IMR-90 (cell line): ENCODE results near the gene MAML3. TPM values are rescaled to one million over a fixed set of nuclear protein-coding genes. Genes with fewer than 3 reads are reported as not detected.

Experiments used
- ATAC-seq: fragments of 200-7000 bp; cut with Tn5 transposase; 2 replicates; pipeline ENCODE4 v1.9.1; 2020; ENCODE audit warnings: low read depth, mild to moderate bottlenecking, moderate library complexity
- BruUV-seq: library from RNA; stranded (reverse); fragments of 400-500 nt; replicated peaks from 2 replicates; lab custom pipeline; 2021; lab: Mats Ljungman, UMichigan
- CTCF ChIA-PET: fragments of 300-600 bp; formaldehyde crosslinking; extraction: SDS; loops from one replicate; lab custom pipeline; 2021; ENCODE audit warnings: antibody characterized with exemption; lab: Yijun Ruan, JAX
- POLR2A ChIA-PET: fragments of 300-600 bp; sonication (Branson Sonifier 250); formaldehyde crosslinking; loops from one replicate; lab custom pipeline; 2022; ENCODE audit warnings: antibody characterized with exemption; ENCODE audit not compliant: unreplicated experiment; lab: Charles Lee
- DNase-seq: peaks from one replicate; pipeline ENCODE4 v3.0.0; 2013
- H2AFZ ChIP-seq: replicated peaks from 2 replicates; pipeline ENCODE3; 2013; ENCODE audit warnings: low read length, mild to moderate bottlenecking; ENCODE audit not compliant: poor library complexity
- H2AK5ac ChIP-seq: 2 replicates; pipeline ENCODE4 v1.6.1; 2013; ENCODE audit warnings: low read depth, low read length, inconsistent platforms
- H2AK9ac ChIP-seq: replicated peaks from 2 replicates; pipeline ENCODE3; 2013; ENCODE audit warnings: mild to moderate bottlenecking, low read depth, low read length, moderate library complexity; ENCODE audit not compliant: poor library complexity
- H2BK120ac ChIP-seq: 2 replicates; pipeline ENCODE4 v1.6.1; 2013; ENCODE audit warnings: low read depth, low read length, inconsistent platforms
- H2BK15ac ChIP-seq: 3 replicates; pipeline ENCODE4 v1.6.1; 2013; ENCODE audit warnings: low read depth, low read length, inconsistent platforms
- H2BK20ac ChIP-seq: 2 replicates; pipeline ENCODE4 v1.6.1; 2013; ENCODE audit warnings: low read depth, mild to moderate bottlenecking, inconsistent platforms, low read length, moderate library complexity
- H2BK5ac ChIP-seq: 2 replicates; pipeline ENCODE4 v1.6.1; 2013; ENCODE audit warnings: mild to moderate bottlenecking, low read depth, low read length, inconsistent platforms; ENCODE audit not compliant: poor library complexity, severe bottlenecking
- H3K14ac ChIP-seq: replicated peaks from 2 replicates; pipeline ENCODE4 v1.6.1; 2013; ENCODE audit warnings: low read depth, low read length, inconsistent platforms
- H3K18ac ChIP-seq: 2 replicates; pipeline ENCODE4 v1.6.1; 2013; ENCODE audit warnings: low read depth, low read length, control low read depth
- H3K23ac ChIP-seq: 2 replicates; pipeline ENCODE4 v1.6.1; 2013; ENCODE audit warnings: low read depth, low read length, inconsistent platforms
- H3K27ac ChIP-seq: 2 replicates; pipeline ENCODE4 v1.5.1; 2013; ENCODE audit warnings: mild to moderate bottlenecking, control low read depth, low read length; ENCODE audit not compliant: insufficient read depth
- H3K27me3 ChIP-seq: 2 replicates; pipeline ENCODE4 v1.6.1; 2013; ENCODE audit warnings: low read length; ENCODE audit not compliant: control insufficient read depth, insufficient read depth
- H3K36me3 ChIP-seq: 2 replicates; pipeline ENCODE4 v1.6.1; 2013; ENCODE audit warnings: low read length, mixed read lengths; ENCODE audit not compliant: control insufficient read depth, insufficient read depth
- H3K4ac ChIP-seq: 2 replicates; pipeline ENCODE4 v1.6.1; 2013; ENCODE audit warnings: low read depth, low read length, inconsistent platforms
- H3K4me1 ChIP-seq: 2 replicates; pipeline ENCODE4 v1.6.1; 2013; ENCODE audit warnings: low read length, mixed read lengths; ENCODE audit not compliant: control insufficient read depth, insufficient read depth
- H3K4me2 ChIP-seq: 2 replicates; pipeline ENCODE4 v1.6.1; 2013; ENCODE audit warnings: low read depth, mild to moderate bottlenecking, control low read depth, low read length, moderate library complexity
- H3K4me3 ChIP-seq: 2 replicates; pipeline ENCODE4 v1.5.1; 2013; ENCODE audit warnings: low read depth, mild to moderate bottlenecking, control low read depth, low read length, moderate library complexity; ENCODE audit not compliant: insufficient read depth
- H3K56ac ChIP-seq: 2 replicates; pipeline ENCODE4 v1.6.1; 2013; ENCODE audit warnings: low read length, inconsistent platforms; ENCODE audit not compliant: insufficient read depth; ENCODE audit errors: extremely low read depth
- H3K79me1 ChIP-seq, 2 experiments: 2 replicates each; pipeline ENCODE4 v1.6.1; 2013; ENCODE audit warnings: low read length in 2 of 2, inconsistent platforms in 1 of 2, low read depth in 1 of 2
- H3K9ac ChIP-seq: 2 replicates; pipeline ENCODE4 v1.6.1; 2013; ENCODE audit warnings: low read depth, low read length, control low read depth
- H3K9me1 ChIP-seq: 2 replicates; pipeline ENCODE4 v1.6.1; 2013; ENCODE audit warnings: low read length, inconsistent platforms; ENCODE audit not compliant: insufficient read depth
- H3K9me3 ChIP-seq: 2 replicates; pipeline ENCODE4 v1.6.1; 2013; ENCODE audit warnings: low read length; ENCODE audit not compliant: control insufficient read depth, insufficient read depth
- H4K20me1 ChIP-seq: 2 replicates; pipeline ENCODE4 v1.6.1; 2013; ENCODE audit warnings: low read length, inconsistent platforms; ENCODE audit not compliant: insufficient read depth
- H4K5ac ChIP-seq: 2 replicates; pipeline ENCODE4 v1.6.1; 2013; ENCODE audit warnings: mild to moderate bottlenecking, low read depth, low read length, control low read depth
- H4K8ac ChIP-seq, 2 experiments: 2 replicates each; pipeline ENCODE4 v1.6.1; 2013; ENCODE audit warnings: low read depth in 2 of 2, low read length in 2 of 2, control low read depth in 1 of 2, inconsistent platforms in 1 of 2
- H4K91ac ChIP-seq: 2 replicates; pipeline ENCODE4 v1.6.1; 2013; ENCODE audit warnings: low read depth, low read length, inconsistent platforms; ENCODE audit not compliant: insufficient read depth
- BHLHE40 ChIP-seq: fragments of 150-350 bp; IDR thresholded peaks from 2 replicates; pipeline ENCODE4 v1.6.1; 2016; ENCODE audit warnings: mild to moderate bottlenecking, low read depth, low read length
- CEBPB ChIP-seq: IDR thresholded peaks from 2 replicates; pipeline ENCODE4 v1.6.1; 2012; ENCODE audit warnings: low read depth, low read length, improper control_type of control experiment
- FOS ChIP-seq: fragments of 150-350 bp; IDR thresholded peaks from 2 replicates; pipeline ENCODE4 v1.6.1; 2016; ENCODE audit warnings: low read depth, low read length
- MAFK ChIP-seq: IDR thresholded peaks from 2 replicates; pipeline ENCODE4 v1.6.1; 2012; ENCODE audit warnings: low read depth, low read length, improper control_type of control experiment
- MXI1 ChIP-seq: IDR thresholded peaks from 2 replicates; pipeline ENCODE4 v1.6.1; 2012; ENCODE audit warnings: low read depth, mild to moderate bottlenecking, low read length, moderate library complexity, borderline replicate concordance
- NFE2L2 ChIP-seq: fragments of 150-350 bp; IDR thresholded peaks from 2 replicates; pipeline ENCODE4 v1.6.1; 2016; ENCODE audit warnings: low read depth, mild to moderate bottlenecking, low read length
- POLR2A ChIP-seq: IDR thresholded peaks from 2 replicates; pipeline ENCODE4 v1.6.1; 2012; ENCODE audit warnings: mild to moderate bottlenecking, low read depth, low read length
- RCOR1 ChIP-seq: IDR thresholded peaks from 2 replicates; pipeline ENCODE4 v1.6.1; 2012; ENCODE audit warnings: mild to moderate bottlenecking, low read length, improper control_type of control experiment; ENCODE audit not compliant: insufficient replicate concordance
- WGBS, 2 experiments: methylation state at CpG; one replicate each; pipeline versions ENCODE4 v1.1.5 to v1.1.7; 2013; ENCODE audit warnings: missing lambda C conversion rate in 2 of 2; ENCODE audit not compliant: insufficient read length in 1 of 2; ENCODE audit errors: extremely low coverage in 2 of 2; 5-methylcytosine and 5-hydroxymethylcytosine counted together
- dilution Hi-C: fragments of 300-500 bp; cut with HindIII; formaldehyde crosslinking; loops from one replicate; pipeline ENCODE4 v1.14.3; 2018; ENCODE audit warnings: low sequenced_read_pairs; ENCODE audit not compliant: unreplicated experiment
- in situ Hi-C: fragments of 300-500 bp; cut with MboI; formaldehyde crosslinking; loops from 3 replicates; pipeline ENCODE4 v1.14.3; 2019; ENCODE audit warnings: low sequenced_read_pairs, inconsistent platforms, mixed read lengths
- intact Hi-C: fragments of 100-400 bp; cut with micrococcal nuclease; formaldehyde crosslinking; loops from 2 replicates; pipeline ENCODE4 v1.10.0; 2022
- polyA plus RNA-seq, 3 experiments: library from polyadenylated mRNA; depleted of rRNA; stranded (reverse); fragments of >200 nt; gene quantifications; 2 replicates each; pipeline ENCODE4 v1.2.3, GENCODE V29; 2012; ENCODE audit warnings: low replicate concordance in 1 of 3
- total RNA-seq: library from RNA; depleted of rRNA; stranded (reverse); fragments of >200 nt; gene quantifications from 2 replicates; pipeline ENCODE4 v1.2.3, GENCODE V29; 2012
- TF ChIP-seq, protein P1 (sequence below): fragments of 150-350 bp; IDR thresholded peaks from 2 replicates; pipeline ENCODE4 v1.6.1; 2017; ENCODE audit warnings: mild to moderate bottlenecking, antibody characterized with exemption, low read length, low read depth
- TF ChIP-seq, protein P2 (sequence below): fragments of 150-350 bp; IDR thresholded peaks from 2 replicates; pipeline ENCODE4 v1.6.1; 2016; ENCODE audit warnings: low read depth, mild to moderate bottlenecking, low read length, moderate library complexity, borderline replicate concordance
- TF ChIP-seq, protein P3 (sequence below): conservative IDR thresholded peaks from 2 replicates; pipeline ENCODE4 v1.5.1; 2012; ENCODE audit warnings: mild to moderate bottlenecking, low read depth, low read length, improper control_type of control experiment

MAML3 gene
- total and polyA plus RNA-seq, 2 of the 4 experiments (the other 2 are of a cell fraction): 0.90 to 1.7 TPM

DNA sequence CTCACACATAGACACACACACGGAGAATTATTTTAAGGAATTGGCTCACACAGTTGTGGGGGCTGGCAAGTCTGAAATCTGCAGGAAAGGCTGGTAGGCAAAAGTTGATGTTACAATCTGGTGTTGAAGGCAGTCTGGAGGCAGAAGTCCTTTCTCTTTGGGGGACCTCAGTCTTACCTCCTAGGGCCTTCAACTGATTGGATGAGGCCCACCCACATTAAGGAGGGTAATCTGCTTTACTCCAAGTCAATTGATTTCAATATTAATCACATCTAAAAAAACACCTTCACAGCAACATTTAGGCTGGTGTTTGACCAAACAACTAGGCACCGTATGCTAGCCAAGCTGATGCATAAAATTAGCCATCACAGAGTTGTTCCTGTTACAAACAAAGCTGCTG is 477.6 kb downstream of the MAML3 start:
- Histone ChIP-seq H3K27ac (no peak overlapping the region), H3K4ac (no peak overlapping the region), H2BK5ac (no peak overlapping the region), H3K14ac (no peak overlapping the region), H3K23ac (no peak overlapping the region), H3K4me1 (no peaks in the 10 kb centered on the region), H2AFZ (no peak overlapping the region), H3K27me3 (no peaks in the 10 kb centered on the region), H2AK5ac (no peak overlapping the region), H2AK9ac (no peak overlapping the region), H3K79me1 (no peaks in the 10 kb centered on the region), H3K9me1 (no peaks in the 10 kb centered on the region), H3K18ac (no peak overlapping the region), H3K4me2 (no peak overlapping the region), H4K20me1 (no peaks in the 10 kb centered on the region), H4K8ac (no peak overlapping the region), H2BK120ac (no peak overlapping the region), H2BK20ac (no peak overlapping the region), H2BK15ac (no peak overlapping the region), H3K36me3 (no peaks in the 10 kb centered on the region), H3K56ac (no peak overlapping the region), H3K9me3 (no peaks in the 10 kb centered on the region), H4K91ac (no peak overlapping the region), H4K5ac (no peak overlapping the region), H3K4me3 (no peak overlapping the region), H3K9ac (no peak overlapping the region)
- DNase-seq: no peak
- BruUV-seq: no TSS peak
- no peak for ATAC-seq
- no peak for TF ChIP-seq CEBPB
- no peak for TF ChIP-seq RCOR1
- TF ChIP-seq, protein P1, sequence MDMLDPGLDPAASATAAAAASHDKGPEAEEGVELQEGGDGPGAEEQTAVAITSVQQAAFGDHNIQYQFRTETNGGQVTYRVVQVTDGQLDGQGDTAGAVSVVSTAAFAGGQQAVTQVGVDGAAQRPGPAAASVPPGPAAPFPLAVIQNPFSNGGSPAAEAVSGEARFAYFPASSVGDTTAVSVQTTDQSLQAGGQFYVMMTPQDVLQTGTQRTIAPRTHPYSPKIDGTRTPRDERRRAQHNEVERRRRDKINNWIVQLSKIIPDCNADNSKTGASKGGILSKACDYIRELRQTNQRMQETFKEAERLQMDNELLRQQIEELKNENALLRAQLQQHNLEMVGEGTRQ: no peak
- no peak for TF ChIP-seq MXI1
- no peak for TF ChIP-seq FOS
- TF ChIP-seq MAFK: no peak
- no peak for TF ChIP-seq POLR2A
- TF ChIP-seq NFE2L2: no peak
- TF ChIP-seq, protein P2, sequence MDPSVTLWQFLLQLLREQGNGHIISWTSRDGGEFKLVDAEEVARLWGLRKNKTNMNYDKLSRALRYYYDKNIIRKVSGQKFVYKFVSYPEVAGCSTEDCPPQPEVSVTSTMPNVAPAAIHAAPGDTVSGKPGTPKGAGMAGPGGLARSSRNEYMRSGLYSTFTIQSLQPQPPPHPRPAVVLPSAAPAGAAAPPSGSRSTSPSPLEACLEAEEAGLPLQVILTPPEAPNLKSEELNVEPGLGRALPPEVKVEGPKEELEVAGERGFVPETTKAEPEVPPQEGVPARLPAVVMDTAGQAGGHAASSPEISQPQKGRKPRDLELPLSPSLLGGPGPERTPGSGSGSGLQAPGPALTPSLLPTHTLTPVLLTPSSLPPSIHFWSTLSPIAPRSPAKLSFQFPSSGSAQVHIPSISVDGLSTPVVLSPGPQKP: no peak
- TF ChIP-seq, protein P3, sequence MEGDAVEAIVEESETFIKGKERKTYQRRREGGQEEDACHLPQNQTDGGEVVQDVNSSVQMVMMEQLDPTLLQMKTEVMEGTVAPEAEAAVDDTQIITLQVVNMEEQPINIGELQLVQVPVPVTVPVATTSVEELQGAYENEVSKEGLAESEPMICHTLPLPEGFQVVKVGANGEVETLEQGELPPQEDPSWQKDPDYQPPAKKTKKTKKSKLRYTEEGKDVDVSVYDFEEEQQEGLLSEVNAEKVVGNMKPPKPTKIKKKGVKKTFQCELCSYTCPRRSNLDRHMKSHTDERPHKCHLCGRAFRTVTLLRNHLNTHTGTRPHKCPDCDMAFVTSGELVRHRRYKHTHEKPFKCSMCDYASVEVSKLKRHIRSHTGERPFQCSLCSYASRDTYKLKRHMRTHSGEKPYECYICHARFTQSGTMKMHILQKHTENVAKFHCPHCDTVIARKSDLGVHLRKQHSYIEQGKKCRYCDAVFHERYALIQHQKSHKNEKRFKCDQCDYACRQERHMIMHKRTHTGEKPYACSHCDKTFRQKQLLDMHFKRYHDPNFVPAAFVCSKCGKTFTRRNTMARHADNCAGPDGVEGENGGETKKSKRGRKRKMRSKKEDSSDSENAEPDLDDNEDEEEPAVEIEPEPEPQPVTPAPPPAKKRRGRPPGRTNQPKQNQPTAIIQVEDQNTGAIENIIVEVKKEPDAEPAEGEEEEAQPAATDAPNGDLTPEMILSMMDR: no peak
- TF ChIP-seq BHLHE40: no peak
- in situ Hi-C loops (no loop called here), intact Hi-C loops (no loop called here), dilution Hi-C loops (no loop called here)
- CTCF ChIA-PET: no interaction called here
- POLR2A ChIA-PET: no interaction called here
- no CpG with 5 or more reads among the region's 2 CpGs for WGBS, 2 experiments
